Testis (tissue), 3 donors: ENCODE results near the gene ZDHHC8. TPM values are rescaled to one million over a fixed set of nuclear protein-coding genes. Genes with fewer than 3 reads are reported as not detected.

Experiments
- DNase-seq: peaks from one replicate; pipeline ENCODE4 v3.0.0-alpha.2; 2019
- H3K27ac ChIP-seq, 2 donors: fragments of 200-600 bp; sonication (generic); one replicate each; pipeline ENCODE4 v1.5.1; 2019
- H3K27me3 ChIP-seq: fragments of 200-600 bp; sonication (generic); one replicate; pipeline ENCODE4 v1.5.1; 2019
- H3K36me3 ChIP-seq: fragments of 200-600 bp; sonication (generic); one replicate; pipeline ENCODE4 v1.5.1; 2017; ENCODE audit warnings: low read depth; ENCODE audit errors: missing control alignments
- H3K4me1 ChIP-seq: fragments of 200-600 bp; sonication (generic); one replicate; pipeline ENCODE4 v1.5.1; 2019
- H3K4me3 ChIP-seq, 2 donors: fragments of 200-600 bp; sonication (generic); one replicate each; pipeline ENCODE4 v1.5.1; 2017 to 2019
- H3K9me3 ChIP-seq: fragments of 200-600 bp; sonication (generic); one replicate; pipeline ENCODE4 v1.5.1; 2017
- CTCF ChIP-seq, 3 experiments: fragments of 450-650 bp in 2 of 3; fragments of 200-600 bp in 1 of 3; sonication (generic) in 1 of 3; IDR thresholded peaks; one replicate each; pipeline ENCODE4 v1.5.1; 2016 to 2019; ENCODE audit warnings: antibody characterized with exemption in 3 of 3, mild to moderate bottlenecking in 2 of 3, moderate library complexity in 1 of 3
- POLR2A ChIP-seq: fragments of 450-650 bp; IDR thresholded peaks from one replicate; pipeline ENCODE4 v1.6.1; 2017; ENCODE audit warnings: antibody characterized with exemption, mild to moderate bottlenecking, moderate library complexity
- WGBS, 2 donors: methylation state at CpG; one replicate each; pipeline ENCODE4 v1.1.5; 2018; 5-methylcytosine and 5-hydroxymethylcytosine counted together
- intact Hi-C: fragments of 100-400 bp; cut with DNase I; formaldehyde crosslinking; loops from one replicate; pipeline ENCODE4 v1.15.1; 2023; ENCODE audit warnings: low total_unique reads
- polyA plus RNA-seq: library from polyadenylated mRNA; stranded (reverse); fragments of 350-450 nt; fragmentation: Illumina TruSeq; extraction: RNeasy Lipid Tissue Mini Kit (QIAGEN cat#74804); gene quantifications from one replicate; pipeline ENCODE4 v1.2.3, GENCODE V29; 2014; ENCODE audit warnings: low read depth, low replicate concordance; ENCODE audit not compliant: insufficient read depth
- total RNA-seq, 2 donors: library from RNA; depleted of rRNA; stranded (reverse); fragments of >200 nt; gene quantifications; one replicate each; pipeline ENCODE4 v1.2.3, GENCODE V29; 2016

Gene ZDHHC8
- total and polyA plus RNA-seq, 3 donors from 2014 or later = 34.0 to 44.0 (median 40.9) TPM

- WGBS, 2 donors = 90 to 93% methylated on average over 16 of the region's 16 CpGs
- intact Hi-C loops = no loop called here
- Histone ChIP-seq H3K4me1 (no peaks in the 10 kb centered on the region), H3K27ac (no peak overlapping the region), H3K9me3 (no peaks in the 10 kb centered on the region), H3K27me3 (no peaks in the 10 kb centered on the region), H3K36me3 (no peaks in the 10 kb centered on the region), H3K4me3 (no peak overlapping the region)
- DNase-seq = no peak
- no peak for TF ChIP-seq CTCF (IDR thresholded peaks at IDR 0.05)
- no peak for TF ChIP-seq POLR2A
Observed at GRCh38 chr22:20091690-20092476, 39.7 kb upstream of the ZDHHC8 start.

GRCh38 chr22:20092477-20092854 lies 39.1 kb upstream of the ZDHHC8 start:
- Histone ChIP-seq H3K9me3 (no peaks in the 10 kb centered on the region), H3K27ac (no peak overlapping the region), H3K27me3 (no peaks in the 10 kb centered on the region), H3K36me3 (no peaks in the 10 kb centered on the region), H3K4me3 (no peak overlapping the region), H3K4me1 (no peaks in the 10 kb centered on the region)
- intact Hi-C loops = no loop called here
- no peak for TF ChIP-seq POLR2A
- no peak for TF ChIP-seq CTCF (IDR thresholded peaks at IDR 0.05)
- DNase-seq = no peak
- 88 to 95% methylated on average over 11 of the region's 11 CpGs for WGBS, 2 donors

GRCh38 chr22:20093418-20094196 lies 38.0 kb upstream of the ZDHHC8 start:
- Histone ChIP-seq H3K27me3 (no peaks in the 10 kb centered on the region), H3K36me3 (no peaks in the 10 kb centered on the region), H3K4me3 (no peak overlapping the region), H3K9me3 (no peaks in the 10 kb centered on the region), H3K27ac (no peak overlapping the region), H3K4me1 (no peaks in the 10 kb centered on the region)
- TF ChIP-seq POLR2A = no peak
- TF ChIP-seq CTCF (IDR thresholded peaks at IDR 0.05) = no peak
- no peak for DNase-seq
- intact Hi-C loops = no loop called here
- WGBS, 2 donors = 87 to 94% methylated on average over 12 to 13 of the region's 13 CpGs

- TF ChIP-seq POLR2A (no peak), CTCF (IDR thresholded peaks at IDR 0.05) (no peak)
- intact Hi-C loops = no loop called here
Observed at GRCh38 chr22:20094197-20094807, 37.3 kb upstream of the ZDHHC8 start.

More at GRCh38 chr22:20094197-20094807, 37.3 kb upstream of the ZDHHC8 start:
- Histone ChIP-seq H3K4me1 (no peaks in the 10 kb centered on the region), H3K36me3 (no peaks in the 10 kb centered on the region), H3K4me3 (no peak overlapping the region), H3K27me3 (no peaks in the 10 kb centered on the region), H3K27ac (no peak overlapping the region), H3K9me3 (no peaks in the 10 kb centered on the region)
- DNase-seq = no peak
- 91 to 94% methylated on average over 11 to 15 of the region's 15 CpGs for WGBS, 2 donors
